Spleen (tissue), 11 donors: ENCODE data around the gene JRKL. TPM values are rescaled to one million over a fixed set of nuclear protein-coding genes. Genes with fewer than 3 reads are reported as not detected.
"Not testable (repeated sequence)": the region's sequence is repeated elsewhere in the genome, so short reads cannot be mapped to it uniquely, and the experiment has no call there.

ENCODE experiments used
- DNase-seq: peaks from one replicate; pipeline ENCODE4 v3.0.0-alpha.2; 2020
- H3K27ac ChIP-seq, 8 donors: fragments of 200-600 bp; sonication (generic) in 7 of 8; 1 replicate in 4 of 8; 2 replicates in 4 of 8; pipeline versions ENCODE4 v1.5.0 to v1.8.0; 2016 to 2021; ENCODE audit warnings: inconsistent platforms in 4 of 8, mild to moderate bottlenecking in 4 of 8, moderate library complexity in 1 of 8
- H3K27me3 ChIP-seq, 7 donors: fragments of 200-600 bp; sonication (generic) in 6 of 7; replicated peaks in 1 of 7; 1 replicate in 4 of 7; 2 replicates in 3 of 7; pipeline versions ENCODE4 v1.5.0 to v1.8.0; 2016 to 2021; ENCODE audit warnings: inconsistent platforms in 3 of 7, mild to moderate bottlenecking in 1 of 7
- H3K36me3 ChIP-seq, 6 donors: fragments of 200-600 bp; sonication (generic) in 5 of 6; 1 replicate in 4 of 6; 2 replicates in 2 of 6; pipeline versions ENCODE4 v1.5.0 to v1.8.0; 2016 to 2021; ENCODE audit warnings: inconsistent platforms in 2 of 6
- H3K4me1 ChIP-seq, 6 donors: fragments of 200-600 bp; sonication (generic) in 5 of 6; 1 replicate in 3 of 6; 2 replicates in 3 of 6; pipeline versions ENCODE4 v1.5.0 to v1.8.0; 2016 to 2021; ENCODE audit warnings: inconsistent platforms in 3 of 6
- H3K4me3 ChIP-seq, 8 donors: fragments of 200-600 bp; sonication (generic) in 7 of 8; 1 replicate in 4 of 8; 2 replicates in 4 of 8; pipeline versions ENCODE4 v1.5.0 to v1.8.0; 2016 to 2021; ENCODE audit warnings: inconsistent platforms in 4 of 8, mild to moderate bottlenecking in 4 of 8, moderate library complexity in 2 of 8
- H3K9me3 ChIP-seq, 8 donors: fragments of 200-600 bp; sonication (generic) in 7 of 8; 1 replicate in 4 of 8; 2 replicates in 4 of 8; pipeline versions ENCODE4 v1.5.0 to v1.8.0; 2016 to 2021; ENCODE audit warnings: inconsistent platforms in 4 of 8
- CTCF ChIP-seq, 11 experiments: fragments of 200-600 bp in 7 of 11; fragments of 450-650 bp in 4 of 11; sonication (generic) in 4 of 11; IDR thresholded peaks in 8 of 11; conservative IDR thresholded peaks in 3 of 11; 1 replicate in 7 of 11; 2 replicates in 4 of 11; pipeline versions ENCODE4 v1.4.0 to v1.8.0; 2016 to 2021; ENCODE audit warnings: antibody characterized with exemption in 11 of 11, inconsistent platforms in 4 of 11, mild to moderate bottlenecking in 1 of 11
- POLR2A ChIP-seq, 3 donors: fragments of 450-650 bp; IDR thresholded peaks; one replicate each; pipeline ENCODE4 v1.5.1; 2017; ENCODE audit warnings: antibody characterized with exemption in 3 of 3, mild to moderate bottlenecking in 1 of 3
- POLR2AphosphoS5 ChIP-seq, 3 donors: sonication (generic); formaldehyde crosslinking; IDR thresholded peaks; one replicate each; pipeline ENCODE4 v1.5.1; 2017; ENCODE audit warnings: antibody characterized with exemption in 3 of 3
- WGBS, 5 donors: extraction: QIAGEN DNeasy Blood & Tissue Kit in 3 of 5; methylation state at CpG; one replicate each; pipeline versions ENCODE4 v1.1.5 to v1.1.7; 2013 to 2018; 5-methylcytosine and 5-hydroxymethylcytosine counted together
- intact Hi-C: fragments of 100-400 bp; cut with DNase I; formaldehyde crosslinking; loops from one replicate; pipeline ENCODE4 v1.15.0; 2023; ENCODE audit warnings: low total_unique reads
- microRNA-seq, 3 donors: library from miRNA; unstranded; fragments of <30 nt; microRNA quantifications; one replicate each; pipeline versions ENCODE4 to v1.1.0, GENCODE V29; 2019 to 2020
- polyA plus RNA-seq, 3 donors: library from polyadenylated mRNA; stranded (reverse); fragments of 200-250 nt; gene quantifications; one replicate each; pipeline ENCODE4 v1.2.1, GENCODE V29; 2013
- small RNA-seq, 4 donors: library from RNA; depleted of rRNA; stranded (forward); fragments of <200 nt; gene quantifications; one replicate each; pipeline ENCODE3, GENCODE V24; 2016
- total RNA-seq, 7 donors: library from RNA; depleted of rRNA in 3 of 7; stranded (reverse); fragments of >200 nt in 3 of 7; fragmentation: NEBNext Ultra II Directional in 4 of 7; extraction: Animal tissue kit (Norgen Biotek cat#: 25700) in 4 of 7; gene quantifications; one replicate each; pipeline versions ENCODE4 v1.1.0 to v1.2.1, GENCODE V29; 2016 to 2021
- donor health status: healthy with polysubstance abuse.
- donor health status: DM: no; HTN: no; CAD: no; lungs with moderate emphysema.
- donor health status: DM: no; HTN: no; CAD: no.
- donor health status: Bipolar disorder and iron deficiency.
- donor health status: healthy.
- donor health status: DM: no; HTN: no; CAD: no.
- donor health status: DM: yes; HTN: yes; CAD: no.

The JRKL gene
- total and polyA plus RNA-seq, 10 donors: 4.3 to 11.5 (median 8.1) TPM

- intact Hi-C loops: no loop called here
- TF ChIP-seq POLR2AphosphoS5 (IDR thresholded peaks at IDR 0.05) (no peak), CTCF (IDR thresholded peaks at IDR 0.05 in 8 of 11, conservative IDR thresholded peaks at IDR 0.05 in 3 of 11) (no peak), POLR2A (IDR thresholded peaks at IDR 0.05) (no peak)
- Histone ChIP-seq H3K27ac (no peak overlapping the region), H3K36me3 (no peaks in the 10 kb centered on the region), H3K9me3 (no peaks in the 10 kb centered on the region), H3K4me1 (no peaks in the 10 kb centered on the region), H3K27me3 (peaks cover 0 to 14% (median 0%) of the 10 kb centered on the region in 7 donors), H3K4me3 (no peak overlapping the region)
- no peak for DNase-seq
Observed at GRCh38 chr11:96413408-96413807, 23.6 kb downstream of the JRKL start.

GRCh38 chr11:96424693-96425092, 34.9 kb downstream of the JRKL start:
- WGBS, 5 donors: 32 to 60% (median 57%) methylated on average over 2 of the region's 2 CpGs
- intact Hi-C loops: no loop called here
- no peak for DNase-seq
- Histone ChIP-seq H3K36me3 (no peaks in the 10 kb centered on the region), H3K27me3 (peaks cover 0 to 15% (median 0%) of the 10 kb centered on the region in 7 donors), H3K9me3 (no peaks in the 10 kb centered on the region), H3K4me3 (no peak overlapping the region), H3K4me1 (no peaks in the 10 kb centered on the region), H3K27ac (no peak overlapping the region)
- TF ChIP-seq POLR2A (IDR thresholded peaks at IDR 0.05) (no peak), POLR2AphosphoS5 (IDR thresholded peaks at IDR 0.05) (no peak), CTCF (IDR thresholded peaks at IDR 0.05 in 8 of 11, conservative IDR thresholded peaks at IDR 0.05 in 3 of 11) (no peak)

GRCh38 chr11:96430668-96431067, 40.9 kb downstream of the JRKL start:
- intact Hi-C loops: no loop called here
- no peaks in the 10 kb centered on the region for H3K36me3 ChIP-seq
- no peak overlapping the region for H3K27ac ChIP-seq
- peaks cover 0 to 7% (median 0%) of the 10 kb centered on the region in 7 donors for H3K27me3 ChIP-seq
- no peak overlapping the region for H3K4me3 ChIP-seq
- 64 to 87% (median 81%) methylated on average over 3 of the region's 3 CpGs for WGBS, 5 donors
- H3K4me1 ChIP-seq: no peaks in the 10 kb centered on the region
- no peak for DNase-seq
- peaks cover 0 to 8% (median 0%) of the 10 kb centered on the region in 8 donors for H3K9me3 ChIP-seq
- no peak for TF ChIP-seq POLR2A (IDR thresholded peaks at IDR 0.05)
- TF ChIP-seq POLR2AphosphoS5 (IDR thresholded peaks at IDR 0.05): no peak
- TF ChIP-seq CTCF (IDR thresholded peaks at IDR 0.05 in 8 of 11, conservative IDR thresholded peaks at IDR 0.05 in 3 of 11): no peak

- H3K27me3 ChIP-seq, H3K9me3 ChIP-seq, intact Hi-C loops, H3K36me3 ChIP-seq, H3K4me3 ChIP-seq, H3K4me1 ChIP-seq, DNase-seq, H3K27ac ChIP-seq: not testable (repeated sequence)
Observed at GRCh38 chr11:96432654-96433053, 42.8 kb downstream of the JRKL start.

Small RNA genes lying within 50 kb of the gene (microRNA-seq; reads per million reads assigned to microRNA genes)
- gene MIR1260B: 0 to 0.70 (median 0) reads per million in 3 donors

Small RNA genes lying within 50 kb of the gene (small RNA-seq; reads per million reads assigned to genes)
- 0 reads per million in 4 donors for gene MIR1260B

Other genes with a start within 250 kb of the JRKL start
- gene MAML2, start 46.8 kb upstream of the JRKL start, total RNA-seq: 10 to 100 TPM; 20.8 to 43.4 (median 34.2) TPM
- gene MAML2, start 46.8 kb upstream of the JRKL start, polyA plus RNA-seq: 1 to 10 TPM; 2.7 to 5.0 (median 3.0) TPM
- 10 to 100 TPM; 22.4 to 59.8 (median 41.4) TPM for gene CCDC82, start 101 bp upstream of the JRKL start, total RNA-seq
- 10 to 100 TPM; 21.4 to 38.0 (median 28.9) TPM for gene CCDC82, start 101 bp upstream of the JRKL start, polyA plus RNA-seq